AG09319 (cell line): ENCODE measurements around the gene TCF20.

ENCODE experiments used
- DNase-seq: peaks from one replicate; pipeline ENCODE4 v3.0.0-alpha.2; 2010; ENCODE audit warnings: low read depth; ENCODE audit errors: extremely low read depth
- CTCF ChIP-seq: IDR thresholded peaks from 2 replicates; pipeline ENCODE4 v1.5.1; 2011; ENCODE audit warnings: low read depth, mild to moderate bottlenecking, inconsistent platforms, low read length, moderate library complexity

Gene TCF20

GRCh38 chr22:42257386-42257785 is 13.1 kb downstream of the TCF20 start:
- DNase-seq = no peak
- no peak for TF ChIP-seq CTCF

- no peak for TF ChIP-seq CTCF
- DNase-seq = no peak
Measured at GRCh38 chr22:42256930-42257329, 13.5 kb downstream of the TCF20 start.

GRCh38 chr22:42256220-42256619 is 14.2 kb downstream of the TCF20 start:
- TF ChIP-seq CTCF = no peak
- DNase-seq = no peak

GRCh38 chr22:42249831-42250230 is 20.6 kb downstream of the TCF20 start:
- TF ChIP-seq CTCF = no peak
- no peak for DNase-seq

GRCh38 chr22:42248995-42249394 is 21.5 kb downstream of the TCF20 start:
- no peak for DNase-seq
- TF ChIP-seq CTCF = no peak

GRCh38 chr22:42247596-42247995 is 22.9 kb downstream of the TCF20 start:
- TF ChIP-seq CTCF = no peak

GRCh38 chr22:42243802-42244060 is 26.7 kb downstream of the TCF20 start:
- TF ChIP-seq CTCF = no peak
- no peak for DNase-seq

More at GRCh38 chr22:42247596-42247995, 22.9 kb downstream of the TCF20 start:
- no peak for DNase-seq
